Osteocyte (in vitro differentiated cells): Measurements from ENCODE around the gene IFI27L2. TPM values are rescaled to one million over a fixed set of nuclear protein-coding genes. Genes with fewer than 3 reads are reported as not detected.

Source experiments
- DNase-seq: peaks from one replicate; pipeline ENCODE4 v3.0.0; 2021; ENCODE audit warnings: mixed read lengths; ENCODE audit not compliant: unreplicated experiment; ENCODE audit errors: extremely low spot score
- H3K27ac Mint-ChIP-seq: one replicate; pipeline ENCODE4 v1.8.0; 2021; ENCODE audit warnings: mild to moderate bottlenecking, mixed read lengths; ENCODE audit not compliant: unreplicated experiment
- H3K27me3 Mint-ChIP-seq: one replicate; pipeline ENCODE4 v1.8.0; 2021; ENCODE audit warnings: mixed read lengths; ENCODE audit not compliant: unreplicated experiment
- H3K36me3 Mint-ChIP-seq: one replicate; pipeline ENCODE4 v1.8.0; 2021; ENCODE audit warnings: mixed read lengths; ENCODE audit not compliant: unreplicated experiment
- H3K4me1 Mint-ChIP-seq: one replicate; pipeline ENCODE4 v1.8.0; 2021; ENCODE audit warnings: mixed read lengths; ENCODE audit not compliant: unreplicated experiment
- H3K4me3 Mint-ChIP-seq: one replicate; pipeline ENCODE4 v1.8.0; 2021; ENCODE audit warnings: mild to moderate bottlenecking, moderate library complexity, mixed read lengths; ENCODE audit not compliant: unreplicated experiment
- H3K9me3 Mint-ChIP-seq: one replicate; pipeline ENCODE4 v1.8.0; 2021; ENCODE audit warnings: mixed read lengths; ENCODE audit not compliant: unreplicated experiment
- total RNA-seq: library from RNA; stranded (reverse); gene quantifications from 2 replicates; pipeline ENCODE4 v1.2.1, GENCODE V29; 2021
- TF ChIP-seq, protein P1 (sequence below): fragments of 200-600 bp; sonication (generic); IDR thresholded peaks from 2 replicates; pipeline ENCODE4 v1.5.0; 2021; ENCODE audit warnings: antibody characterized with exemption, mild to moderate bottlenecking, moderate library complexity

The IFI27L2 gene
- total RNA-seq, 1 donor from 2014 or later = 44.7 TPM

- Mint-ChIP-seq H3K4me1 (peaks cover 2% of the 10 kb centered on the region), H3K27ac (no peak overlapping the region), H3K9me3 (no peaks in the 10 kb centered on the region), H3K36me3 (no peaks in the 10 kb centered on the region), H3K4me3 (no peak overlapping the region), H3K27me3 (peaks cover 45% of the 10 kb centered on the region)
- TF ChIP-seq, protein P1, sequence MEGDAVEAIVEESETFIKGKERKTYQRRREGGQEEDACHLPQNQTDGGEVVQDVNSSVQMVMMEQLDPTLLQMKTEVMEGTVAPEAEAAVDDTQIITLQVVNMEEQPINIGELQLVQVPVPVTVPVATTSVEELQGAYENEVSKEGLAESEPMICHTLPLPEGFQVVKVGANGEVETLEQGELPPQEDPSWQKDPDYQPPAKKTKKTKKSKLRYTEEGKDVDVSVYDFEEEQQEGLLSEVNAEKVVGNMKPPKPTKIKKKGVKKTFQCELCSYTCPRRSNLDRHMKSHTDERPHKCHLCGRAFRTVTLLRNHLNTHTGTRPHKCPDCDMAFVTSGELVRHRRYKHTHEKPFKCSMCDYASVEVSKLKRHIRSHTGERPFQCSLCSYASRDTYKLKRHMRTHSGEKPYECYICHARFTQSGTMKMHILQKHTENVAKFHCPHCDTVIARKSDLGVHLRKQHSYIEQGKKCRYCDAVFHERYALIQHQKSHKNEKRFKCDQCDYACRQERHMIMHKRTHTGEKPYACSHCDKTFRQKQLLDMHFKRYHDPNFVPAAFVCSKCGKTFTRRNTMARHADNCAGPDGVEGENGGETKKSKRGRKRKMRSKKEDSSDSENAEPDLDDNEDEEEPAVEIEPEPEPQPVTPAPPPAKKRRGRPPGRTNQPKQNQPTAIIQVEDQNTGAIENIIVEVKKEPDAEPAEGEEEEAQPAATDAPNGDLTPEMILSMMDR = no peak
- no peak for DNase-seq
Observed at GRCh38 chr14:94138251-94138650, 8.8 kb upstream of the IFI27L2 start.

- no peaks in the 10 kb centered on the region for H3K9me3 Mint-ChIP-seq
- no peak overlapping the region for H3K4me3 Mint-ChIP-seq
Observed at GRCh38 chr14:94136575-94137331, 7.3 kb upstream of the IFI27L2 start.

DNA sequence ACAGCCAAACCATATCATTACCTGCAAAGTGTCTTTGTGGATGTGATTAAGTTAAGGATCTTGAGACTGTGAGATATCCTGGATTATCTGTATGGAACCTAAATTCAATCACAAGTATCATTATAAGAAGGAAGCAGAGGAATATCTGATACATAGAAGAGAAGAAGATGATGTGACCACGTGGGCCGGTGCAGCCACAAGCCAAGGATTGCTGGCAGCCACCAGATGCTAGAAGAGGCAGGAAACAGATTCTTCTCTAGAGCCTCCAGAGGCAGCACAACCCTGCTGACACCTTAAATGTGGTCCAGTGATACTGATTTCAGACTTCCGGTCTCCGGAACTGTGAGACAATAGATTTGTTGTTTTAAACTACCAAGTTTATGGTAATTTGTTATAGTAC, 6.1 kb upstream of the IFI27L2 start:
- Mint-ChIP-seq H3K9me3 (no peaks in the 10 kb centered on the region), H3K4me3 (no peak overlapping the region), H3K27ac (no peak overlapping the region), H3K4me1 (peaks cover 3% of the 10 kb centered on the region), H3K27me3 (peaks cover 47% of the 10 kb centered on the region), H3K36me3 (no peaks in the 10 kb centered on the region)
- DNase-seq = no peak
- TF ChIP-seq, protein P1 = no peak

More at GRCh38 chr14:94136575-94137331, 7.3 kb upstream of the IFI27L2 start:
- Mint-ChIP-seq H3K4me1 (peaks cover 2% of the 10 kb centered on the region), H3K27ac (no peak overlapping the region), H3K27me3 (peaks cover 47% of the 10 kb centered on the region), H3K36me3 (no peaks in the 10 kb centered on the region)
- TF ChIP-seq, protein P1 = peak; percentile 93
- peak; percentile 94 for DNase-seq

DNA sequence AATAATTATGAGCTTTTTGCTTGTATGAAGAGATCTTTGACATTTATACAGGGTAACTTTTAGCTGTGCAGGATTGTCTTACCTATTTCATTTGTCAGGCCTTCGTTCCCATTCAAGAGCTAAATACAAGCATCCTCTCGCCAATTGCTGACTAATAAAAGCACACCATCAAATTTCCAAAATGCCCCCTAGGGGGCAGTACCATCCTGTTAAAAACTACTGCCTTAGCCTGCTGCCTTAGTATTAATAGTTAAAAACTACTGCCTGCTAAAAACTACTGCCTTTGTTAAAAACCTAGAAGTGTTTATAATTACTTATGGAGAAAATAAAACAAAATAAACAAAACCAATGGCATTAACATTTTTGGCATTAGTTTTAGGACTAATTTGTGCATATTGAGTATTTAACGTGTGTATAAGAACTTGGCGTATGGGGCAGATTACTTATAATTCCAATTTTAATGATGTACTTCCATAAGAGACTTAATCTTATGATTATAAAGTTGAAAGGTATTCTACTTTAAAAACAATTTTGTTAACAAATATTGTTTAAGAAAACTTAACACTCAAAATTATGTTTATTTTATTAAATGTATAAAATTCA, 3.0 kb upstream of the IFI27L2 start:
- Mint-ChIP-seq H3K9me3 (no peaks in the 10 kb centered on the region), H3K27me3 (peaks cover 35% of the 10 kb centered on the region), H3K4me1 (peaks cover 19% of the 10 kb centered on the region), H3K36me3 (no peaks in the 10 kb centered on the region), H3K27ac (no peak overlapping the region), H3K4me3 (no peak overlapping the region)
- TF ChIP-seq, protein P1 = peak; percentile 86
- DNase-seq = peak; percentile 84

- TF ChIP-seq, protein P1 = no peak
- Mint-ChIP-seq H3K4me1 (peaks cover 17% of the 10 kb centered on the region), H3K27me3 (peaks cover 22% of the 10 kb centered on the region), H3K9me3 (no peaks in the 10 kb centered on the region), H3K27ac (peak overlapping the region; percentile 47), H3K36me3 (no peaks in the 10 kb centered on the region), H3K4me3 (peak overlapping the region; percentile 79)
- DNase-seq = peak; percentile 44
Observed at GRCh38 chr14:94129758-94130414, 482 bp upstream of the IFI27L2 start.
